ENCODE measurements around the gene KRTAP4-12.
"Not testable (repeated sequence)": the region's sequence is repeated elsewhere in the genome, so short reads cannot be mapped to it uniquely, and the experiment has no call there.

KRTAP4-12 gene

DNA sequence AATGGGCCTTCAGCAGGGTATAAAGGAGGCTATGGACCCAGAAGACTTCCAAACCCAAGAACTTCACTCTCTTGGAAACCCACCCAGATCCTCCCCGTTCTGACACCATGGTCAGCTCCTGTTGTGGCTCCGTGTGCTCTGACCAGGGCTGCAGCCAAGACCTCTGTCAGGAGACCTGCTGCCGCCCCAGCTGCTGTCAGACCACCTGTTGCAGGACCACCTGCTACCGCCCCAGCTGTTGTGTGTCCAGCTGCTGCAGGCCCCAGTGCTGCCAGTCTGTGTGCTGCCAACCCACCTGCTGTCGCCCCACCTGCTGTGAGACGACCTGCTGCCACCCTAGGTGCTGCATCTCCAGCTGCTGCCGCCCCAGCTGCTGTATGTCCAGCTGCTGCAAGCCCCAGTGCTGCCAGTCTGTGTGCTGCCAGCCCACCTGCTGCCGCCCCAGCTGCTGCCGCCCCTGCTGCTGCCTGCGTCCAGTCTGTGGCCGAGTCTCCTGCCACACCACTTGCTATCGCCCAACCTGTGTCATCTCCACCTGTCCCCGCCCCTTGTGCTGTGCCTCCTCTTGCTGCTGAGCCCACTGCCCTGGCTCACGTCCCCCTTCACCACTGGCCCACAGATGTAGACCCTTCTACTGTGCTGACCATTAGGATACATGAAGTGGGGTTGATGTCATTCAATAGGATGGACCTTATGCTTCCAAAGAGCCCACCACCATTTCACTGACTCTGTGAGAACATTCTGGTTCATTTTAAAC lies 39.7 kb downstream of the KRTAP4-12 start, which contains the start of gene KRTAP4-7:
TSS of gene KRTAP4-7 (plus strand) at position 51 of the 757 bp plus-strand sequence. CDS start at position 108, 57 bp downstream.
- not testable (repeated sequence) for DNase-seq

DNA sequence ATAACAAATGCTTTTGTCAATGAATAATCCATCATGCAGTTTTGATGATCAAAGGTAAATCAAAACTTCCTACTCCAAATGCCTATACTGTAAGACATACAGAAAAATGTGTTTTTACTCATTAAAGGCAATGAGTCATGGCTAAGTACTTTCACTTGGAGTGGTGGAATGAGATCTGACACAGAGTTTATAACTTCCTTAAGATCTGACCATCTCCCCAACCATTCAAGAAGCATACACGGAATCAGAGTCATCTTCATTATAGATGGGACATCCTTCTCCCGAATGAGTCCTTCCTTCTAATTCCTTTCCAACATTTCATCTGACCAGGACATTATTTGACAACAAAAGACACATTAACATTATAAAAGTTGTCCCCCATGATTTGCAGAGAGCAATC lies 40.6 kb downstream of the KRTAP4-12 start:
- DNase-seq = not testable (repeated sequence)

DNA sequence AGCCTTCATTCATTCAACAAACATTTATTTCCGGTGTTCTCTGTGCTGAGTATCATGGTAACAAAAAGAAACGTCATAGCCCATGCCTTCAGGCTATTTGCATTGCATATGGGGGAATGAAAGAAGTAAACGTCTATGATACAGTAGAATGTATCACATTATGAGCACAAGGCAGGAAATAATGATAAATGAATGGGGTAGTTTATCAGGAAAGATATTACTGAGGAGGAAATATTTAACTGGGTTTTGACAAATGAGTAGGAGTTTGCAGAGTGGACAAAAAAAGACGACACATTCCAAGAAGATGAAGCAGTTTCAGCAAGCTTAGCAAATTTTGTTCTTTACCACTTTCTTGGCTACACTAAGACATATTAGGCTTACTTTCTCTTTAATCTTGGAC lies 41.4 kb downstream of the KRTAP4-12 start:
- DNase-seq = no peak

DNA sequence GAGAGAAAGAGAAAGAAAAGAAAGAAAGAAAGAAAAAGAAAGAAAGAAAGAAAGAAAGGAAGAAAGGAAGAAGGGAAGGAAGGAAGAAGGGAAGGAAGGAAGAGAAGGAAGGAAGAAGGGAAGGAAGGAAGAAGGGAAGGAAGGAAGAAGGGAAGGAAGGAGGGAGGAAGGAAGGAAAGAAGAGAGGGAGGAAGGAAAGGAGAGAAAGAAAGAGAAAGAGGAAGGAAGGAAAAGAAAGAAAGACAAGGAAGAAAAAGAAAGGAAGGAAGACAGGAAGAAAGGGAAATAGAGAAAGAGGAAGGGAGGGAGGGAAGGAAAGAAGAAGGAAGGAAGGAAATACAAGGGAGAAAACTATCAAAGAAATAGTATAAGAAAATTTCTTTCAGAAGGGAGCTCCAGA lies 47.2 kb downstream of the KRTAP4-12 start:
- DNase-seq = no peak

DNA sequence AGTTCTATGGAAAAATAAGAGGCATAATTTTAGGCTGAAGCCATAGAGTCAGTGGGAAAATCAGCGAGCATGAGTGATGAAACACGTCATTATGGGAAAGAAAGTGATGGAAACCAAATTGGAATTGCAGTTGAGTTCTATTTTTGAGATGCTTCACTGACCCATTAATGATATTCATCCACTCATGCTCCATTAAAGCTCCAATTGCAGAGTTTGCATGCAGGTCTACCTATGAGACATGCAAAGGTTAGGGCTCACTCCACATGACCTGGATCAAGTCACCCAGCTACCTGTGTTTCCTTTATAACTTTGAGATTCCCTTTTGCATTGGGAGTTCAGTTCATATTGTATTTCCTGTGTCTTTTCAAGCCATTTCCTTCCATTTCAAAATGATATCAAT lies 50.3 kb downstream of the KRTAP4-12 start:
- no peak for DNase-seq

Measured in activated T-cell treated with anti-CD3 and anti-CD28 coated beads for 4 hours (primary cell).